Thyroid gland (tissue), 4 donors: ENCODE results near the gene CLEC4G. TPM values are rescaled to one million over a fixed set of nuclear protein-coding genes. Genes with fewer than 3 reads are reported as not detected.
"Not testable (repeated sequence)": the region's sequence is repeated elsewhere in the genome, so short reads cannot be mapped to it uniquely, and the experiment has no call there.

Experiments used
- DNase-seq, 2 donors: peaks; one replicate each; pipeline ENCODE4 v3.0.0-alpha.2; 2019
- H3K27ac ChIP-seq, 3 donors: fragments of 200-600 bp; sonication (generic); 1 replicate in 2 of 3; 2 replicates in 1 of 3; pipeline ENCODE4 v1.5.1; 2016 to 2019; ENCODE audit warnings: mild to moderate bottlenecking in 1 of 3, moderate library complexity in 1 of 3
- H3K27me3 ChIP-seq: fragments of 200-600 bp; sonication (generic); one replicate; pipeline ENCODE4 v1.5.1; 2019
- H3K36me3 ChIP-seq, 2 donors: fragments of 200-600 bp; sonication (generic); one replicate each; pipeline ENCODE4 v1.5.1; 2016 to 2019
- H3K4me1 ChIP-seq, 2 donors: fragments of 200-600 bp; sonication (generic); one replicate each; pipeline ENCODE4 v1.5.1; 2017 to 2019
- H3K4me3 ChIP-seq, 3 donors: fragments of 200-600 bp; sonication (generic); replicated peaks in 1 of 3; 1 replicate in 2 of 3; 2 replicates in 1 of 3; pipeline ENCODE4 v1.5.1; 2016; ENCODE audit warnings: mild to moderate bottlenecking in 1 of 3
- H3K9me3 ChIP-seq: fragments of 200-600 bp; sonication (generic); one replicate; pipeline ENCODE4 v1.5.1; 2017
- POLR2A ChIP-seq, 2 donors: fragments of 450-650 bp; IDR thresholded peaks; one replicate each; pipeline ENCODE4 v1.6.1; 2017; ENCODE audit warnings: antibody characterized with exemption in 2 of 2, mild to moderate bottlenecking in 2 of 2, moderate library complexity in 1 of 2
- WGBS, 2 donors: methylation state at CpG; one replicate each; pipeline ENCODE4 v1.1.5; 2017; 5-methylcytosine and 5-hydroxymethylcytosine counted together
- intact Hi-C: fragments of 100-400 bp; cut with DNase I; formaldehyde crosslinking; loops from one replicate; pipeline ENCODE4 v1.15.1; 2023
- total RNA-seq, 4 donors: library from RNA; depleted of rRNA; stranded (reverse); fragments of >200 nt; gene quantifications; one replicate each; pipeline ENCODE4 v1.2.3, GENCODE V29; 2016
- TF ChIP-seq, protein P1 (sequence below), 6 experiments: fragments of 200-600 bp in 3 of 6; fragments of 450-650 bp in 3 of 6; sonication (generic) in 3 of 6; IDR thresholded peaks; one replicate each; pipeline ENCODE4 v1.5.1; 2016 to 2019; ENCODE audit warnings: antibody characterized with exemption in 6 of 6, mild to moderate bottlenecking in 2 of 6, inconsistent platforms in 1 of 6, moderate library complexity in 1 of 6

CLEC4G gene
- total RNA-seq, 4 donors from 2014 or later = 0.22 to 2.0 (median 0.81) TPM

DNA sequence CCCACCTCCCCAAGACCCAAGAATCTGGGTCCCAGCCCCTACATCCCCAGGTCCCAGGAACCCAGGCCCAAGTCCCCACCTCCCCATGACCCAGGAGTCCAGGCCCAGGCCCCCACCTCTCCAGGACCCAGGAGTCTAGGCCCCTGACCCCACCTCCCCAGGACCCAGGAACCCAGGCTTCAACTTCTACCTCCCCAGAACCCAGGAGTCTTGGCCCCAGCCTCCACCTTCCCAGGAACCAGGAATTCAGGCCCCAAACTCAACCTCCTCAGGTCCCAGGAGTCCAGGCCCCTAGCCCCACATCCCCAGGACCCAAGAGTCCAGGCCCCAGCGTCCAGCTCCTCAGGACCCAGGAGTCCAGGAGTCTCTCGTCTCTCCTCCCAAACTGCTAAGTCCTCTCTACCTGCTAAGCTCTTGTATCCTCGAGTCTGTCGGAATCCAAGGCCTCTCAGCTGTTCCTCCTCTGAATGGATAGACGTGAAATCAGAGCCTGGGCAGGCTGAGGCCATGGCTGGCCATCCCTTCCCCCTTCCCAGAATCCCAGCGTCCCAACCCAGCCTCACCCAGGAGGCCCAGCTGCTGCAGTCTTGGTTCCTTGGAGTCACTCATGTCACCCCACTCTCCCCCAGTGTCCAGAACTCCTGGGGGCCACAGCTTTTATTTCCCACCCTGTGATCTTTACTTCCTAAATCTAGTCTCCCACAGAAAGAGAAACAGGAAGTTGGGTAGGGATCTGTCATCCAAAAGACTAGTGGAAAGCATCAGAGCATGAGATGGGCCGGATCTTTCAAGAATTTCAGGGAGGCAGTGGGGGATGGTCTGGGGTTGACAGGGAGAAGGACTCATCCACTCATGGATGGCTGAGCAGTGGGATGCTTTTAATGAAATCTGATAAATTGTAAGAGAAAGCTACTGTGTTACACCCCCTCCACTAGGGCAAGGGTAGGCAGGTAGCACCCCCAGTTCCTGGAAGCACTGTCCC lies 15.3 kb upstream of the CLEC4G start, which contains the start of gene CD209:
CD209 (minus strand) TSS at position 632 of the 982 bp plus-strand sequence; CDS start at position 609, 23 bp downstream.
- H3K27ac ChIP-seq = no peak within 1 kb of the TSS
- H3K36me3 ChIP-seq = no peaks in the 10 kb centered on the region
- TF ChIP-seq POLR2A (IDR thresholded peaks at IDR 0.05) = no peak
- TF ChIP-seq, protein P1, sequence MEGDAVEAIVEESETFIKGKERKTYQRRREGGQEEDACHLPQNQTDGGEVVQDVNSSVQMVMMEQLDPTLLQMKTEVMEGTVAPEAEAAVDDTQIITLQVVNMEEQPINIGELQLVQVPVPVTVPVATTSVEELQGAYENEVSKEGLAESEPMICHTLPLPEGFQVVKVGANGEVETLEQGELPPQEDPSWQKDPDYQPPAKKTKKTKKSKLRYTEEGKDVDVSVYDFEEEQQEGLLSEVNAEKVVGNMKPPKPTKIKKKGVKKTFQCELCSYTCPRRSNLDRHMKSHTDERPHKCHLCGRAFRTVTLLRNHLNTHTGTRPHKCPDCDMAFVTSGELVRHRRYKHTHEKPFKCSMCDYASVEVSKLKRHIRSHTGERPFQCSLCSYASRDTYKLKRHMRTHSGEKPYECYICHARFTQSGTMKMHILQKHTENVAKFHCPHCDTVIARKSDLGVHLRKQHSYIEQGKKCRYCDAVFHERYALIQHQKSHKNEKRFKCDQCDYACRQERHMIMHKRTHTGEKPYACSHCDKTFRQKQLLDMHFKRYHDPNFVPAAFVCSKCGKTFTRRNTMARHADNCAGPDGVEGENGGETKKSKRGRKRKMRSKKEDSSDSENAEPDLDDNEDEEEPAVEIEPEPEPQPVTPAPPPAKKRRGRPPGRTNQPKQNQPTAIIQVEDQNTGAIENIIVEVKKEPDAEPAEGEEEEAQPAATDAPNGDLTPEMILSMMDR (IDR thresholded peaks at IDR 0.05) = no peak
- no peak within 1 kb of the TSS for H3K4me3 ChIP-seq
- intact Hi-C loops = no loop called here
- no peaks in the 10 kb centered on the region for H3K4me1 ChIP-seq
- 52 to 55% methylated on average over 6 to 7 of the region's 7 CpGs for WGBS, 2 donors
- no peaks in the 10 kb centered on the region for H3K9me3 ChIP-seq
- H3K27me3 ChIP-seq = no peaks in the 10 kb centered on the region
- no peak for DNase-seq

DNA sequence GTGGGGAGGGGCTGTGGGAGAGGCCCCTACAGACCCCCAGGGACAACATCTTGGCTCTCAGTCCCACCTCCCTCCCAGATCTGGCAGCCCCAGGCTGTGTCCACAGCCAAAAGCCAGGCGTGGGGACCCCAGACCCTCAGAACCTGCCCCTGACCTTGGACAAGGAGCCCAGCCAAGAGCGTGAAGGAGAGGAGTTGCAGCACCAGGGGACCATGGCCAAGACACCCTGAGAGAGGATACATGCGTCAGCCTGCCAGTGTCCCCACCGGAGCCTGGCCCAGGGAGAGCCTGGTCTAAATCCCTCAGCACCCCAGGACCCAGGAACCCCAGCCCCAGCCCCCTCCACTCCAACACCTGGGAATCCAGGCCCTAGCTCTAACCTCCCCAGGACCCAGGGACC lies 14.4 kb upstream of the CLEC4G start:
- H3K36me3 ChIP-seq, DNase-seq, intact Hi-C loops, H3K4me1 ChIP-seq, H3K27me3 ChIP-seq, H3K9me3 ChIP-seq, H3K4me3 ChIP-seq, H3K27ac ChIP-seq: not testable (repeated sequence)
- 38 to 68% methylated on average over 2 to 4 of the region's 4 CpGs for WGBS, 2 donors

DNA sequence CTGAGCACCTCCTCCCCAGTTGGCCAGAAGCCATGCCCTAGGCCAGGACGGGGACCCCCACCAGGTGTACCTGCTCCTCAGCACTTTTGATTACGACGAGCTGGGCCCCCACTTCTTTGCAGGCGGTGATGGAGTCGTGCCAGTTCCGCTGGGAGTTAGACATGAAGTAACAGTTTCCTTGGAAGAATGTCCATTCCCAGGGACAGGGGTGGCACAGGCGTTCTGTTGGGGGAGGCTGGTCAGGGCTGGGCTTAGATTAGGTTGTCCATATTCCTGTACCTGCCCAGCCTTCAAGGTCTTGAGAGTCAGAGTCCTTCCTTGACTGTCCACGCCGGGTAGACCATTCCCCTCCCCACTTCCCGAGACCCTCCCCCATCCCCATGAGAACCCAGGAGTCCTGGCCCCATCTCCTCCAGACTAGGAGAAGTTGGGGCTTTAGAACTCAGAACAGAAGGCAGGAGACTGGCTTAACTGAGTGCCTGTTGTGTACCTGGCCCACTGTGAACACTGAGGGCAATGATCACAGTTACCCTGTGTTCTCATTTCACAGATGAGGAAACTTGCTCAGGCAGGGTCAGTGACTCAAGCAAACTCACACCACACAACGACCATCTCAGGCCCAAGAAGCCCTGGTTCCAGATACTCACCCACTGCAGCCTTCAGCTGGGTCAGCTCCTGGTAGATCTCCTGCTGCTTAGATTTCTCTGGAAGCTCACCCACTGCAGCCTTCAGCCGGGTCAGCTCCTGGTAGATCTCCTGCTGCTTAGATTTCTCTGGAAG lies 13.2 kb upstream of the CLEC4G start:
- Histone ChIP-seq H3K27me3 (no peaks in the 10 kb centered on the region), H3K36me3 (no peaks in the 10 kb centered on the region), H3K4me3 (no peak overlapping the region), H3K4me1 (no peaks in the 10 kb centered on the region), H3K27ac (no peak overlapping the region), H3K9me3 (no peaks in the 10 kb centered on the region)
- TF ChIP-seq POLR2A (IDR thresholded peaks at IDR 0.05) = no peak
- TF ChIP-seq, protein P1 (IDR thresholded peaks at IDR 0.05) = no peak
- no peak for DNase-seq
- WGBS, 2 donors = 50 to 53% methylated on average over 10 to 11 of the region's 12 CpGs
- intact Hi-C loops = no loop called here

DNA sequence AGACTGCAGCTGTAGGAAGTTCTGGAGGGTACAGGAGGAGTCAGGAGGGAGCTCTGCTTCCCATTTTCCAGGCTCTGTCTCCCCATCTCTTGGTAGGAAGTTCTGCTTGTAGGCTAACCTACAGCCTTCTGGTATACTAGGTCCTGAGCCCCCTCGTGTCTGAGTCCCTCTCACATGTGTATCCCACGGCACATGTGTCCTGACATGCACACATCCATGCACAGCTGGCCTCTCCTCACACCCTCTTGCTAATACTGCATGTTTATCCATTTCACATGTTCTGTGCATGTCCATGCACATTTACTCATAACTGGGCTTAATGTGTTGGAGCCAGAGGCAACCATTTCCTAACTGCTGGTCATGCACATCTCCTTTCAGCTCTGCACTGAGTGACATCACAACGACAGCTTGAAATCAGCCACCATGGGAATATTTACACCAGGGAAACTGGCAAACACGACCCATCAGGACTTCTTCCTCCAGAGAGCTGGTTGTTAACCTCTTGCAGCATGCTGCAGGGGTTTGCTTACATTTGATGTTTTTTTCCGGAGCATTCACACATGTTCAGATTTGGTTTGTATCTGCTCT lies 12.4 kb upstream of the CLEC4G start:
- Histone ChIP-seq H3K4me3 (no peak overlapping the region), H3K27me3 (no peaks in the 10 kb centered on the region), H3K36me3 (no peaks in the 10 kb centered on the region), H3K27ac (no peak overlapping the region), H3K9me3 (no peaks in the 10 kb centered on the region), H3K4me1 (no peaks in the 10 kb centered on the region)
- intact Hi-C loops = no loop called here
- no peak for TF ChIP-seq POLR2A (IDR thresholded peaks at IDR 0.05)
- TF ChIP-seq, protein P1 (IDR thresholded peaks at IDR 0.05) = no peak
- no peak for DNase-seq
- WGBS, 2 donors = 57 to 59% methylated on average over 5 of the region's 5 CpGs

DNA sequence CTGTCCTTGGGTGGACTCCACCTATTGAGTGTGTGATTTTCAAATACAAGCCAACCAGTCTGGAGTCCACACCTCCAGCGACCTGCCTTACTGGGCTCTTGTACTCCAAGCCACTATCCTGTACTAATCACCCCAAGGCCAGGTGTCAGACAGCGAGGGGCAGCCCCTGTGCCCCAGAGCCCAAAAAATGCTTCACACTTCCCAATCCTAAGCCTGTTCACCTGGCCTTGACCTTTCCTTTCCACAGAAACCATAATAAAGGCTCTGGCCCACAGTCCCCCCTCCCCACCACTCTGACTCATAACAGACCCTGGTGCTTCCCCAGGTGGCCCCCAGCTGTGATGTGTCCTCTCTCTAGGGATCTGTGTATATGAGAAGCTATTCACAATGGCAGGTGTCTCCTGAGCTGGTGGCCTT lies 11.5 kb upstream of the CLEC4G start:
- H3K27ac ChIP-seq = no peak overlapping the region
- TF ChIP-seq POLR2A (IDR thresholded peaks at IDR 0.05) = no peak
- TF ChIP-seq, protein P1 (IDR thresholded peaks at IDR 0.05) = no peak
- H3K4me3 ChIP-seq = no peak overlapping the region
- no peaks in the 10 kb centered on the region for H3K27me3 ChIP-seq
- 63 to 75% methylated on average over 2 of the region's 2 CpGs for WGBS, 2 donors
- H3K9me3 ChIP-seq = no peaks in the 10 kb centered on the region
- H3K4me1 ChIP-seq = no peaks in the 10 kb centered on the region
- intact Hi-C loops = no loop called here
- no peaks in the 10 kb centered on the region for H3K36me3 ChIP-seq
- DNase-seq = no peak
